GM12892 (cell line): Measurements from ENCODE around the gene ASIC4.

ENCODE experiments used
- DNase-seq: peaks from one replicate; pipeline ENCODE4 v3.0.0; 2011; ENCODE audit not compliant: insufficient read length
- FAIRE-seq: peaks from 2 replicates; lab custom pipeline; 2011; peaks lifted over from hg19 to GRCh38; lab: Jason Lieb, UNC
- POLR2A ChIP-seq: IDR thresholded peaks from 2 replicates; pipeline ENCODE4 v1.6.1; 2011; ENCODE audit warnings: low read depth, low read length, control low read depth
- POLR2AphosphoS5 ChIP-seq: IDR thresholded peaks from 2 replicates; pipeline ENCODE4 v1.6.1; 2011; ENCODE audit warnings: low read depth, low read length, control low read depth
- TAF1 ChIP-seq: IDR thresholded peaks from 2 replicates; pipeline ENCODE4 v1.6.1; 2011; ENCODE audit warnings: low read depth, mild to moderate bottlenecking, control low read depth, low read length, borderline replicate concordance

ASIC4 gene

GRCh38 chr2:219563271-219563928 lies 49.1 kb downstream of the ASIC4 start:
- FAIRE-seq (no peak), DNase-seq (no peak)
- TF ChIP-seq TAF1 (no peak), POLR2A (no peak), POLR2AphosphoS5 (no peak)

GRCh38 chr2:219565130-219566080 lies 51.1 kb downstream of the ASIC4 start:
- FAIRE-seq (no peak), DNase-seq (no peak)
- TF ChIP-seq POLR2AphosphoS5 (no peak), TAF1 (no peak), POLR2A (no peak)

GRCh38 chr2:219566640-219567039 lies 52.4 kb downstream of the ASIC4 start:
- peak; percentile 5 for DNase-seq
- TF ChIP-seq TAF1 (no peak), POLR2AphosphoS5 (no peak), POLR2A (no peak)

GRCh38 chr2:219567131-219567530 lies 52.8 kb downstream of the ASIC4 start:
- TF ChIP-seq POLR2AphosphoS5 = no peak
- no peak for TF ChIP-seq TAF1
- no peak for TF ChIP-seq POLR2A
- DNase-seq = peak; percentile 2
- FAIRE-seq = no peak

More at GRCh38 chr2:219566640-219567039, 52.4 kb downstream of the ASIC4 start:
- no peak for FAIRE-seq

- TF ChIP-seq POLR2AphosphoS5 = no peak
- no peak for TF ChIP-seq TAF1
- TF ChIP-seq POLR2A = no peak
- no peak for DNase-seq
- FAIRE-seq = no peak
Measured at GRCh38 chr2:219567791-219568361, 53.6 kb downstream of the ASIC4 start.

GRCh38 chr2:219569041-219569440 lies 54.8 kb downstream of the ASIC4 start:
- TF ChIP-seq POLR2AphosphoS5 (no peak), POLR2A (no peak), TAF1 (no peak)
- DNase-seq = peak; percentile 7
- FAIRE-seq = no peak

- FAIRE-seq = no peak
- TF ChIP-seq POLR2AphosphoS5 (no peak), TAF1 (no peak), POLR2A (no peak)
- no peak for DNase-seq
Measured at GRCh38 chr2:219569635-219570034, 55.4 kb downstream of the ASIC4 start.

- TF ChIP-seq POLR2A = no peak
- FAIRE-seq (no peak), DNase-seq (peak; percentile 21)
Measured at GRCh38 chr2:219570194-219570923, 56.1 kb downstream of the ASIC4 start.

- DNase-seq (no peak), FAIRE-seq (no peak)
- no peak for TF ChIP-seq TAF1
- TF ChIP-seq POLR2A = no peak
- no peak for TF ChIP-seq POLR2AphosphoS5
Measured at GRCh38 chr2:219570924-219571310, 56.6 kb downstream of the ASIC4 start.

GRCh38 chr2:219571311-219572236 lies 57.3 kb downstream of the ASIC4 start, which contains the start of gene OBSL1:
Gene OBSL1, minus strand, starts transcription at chr2:219571539. Its CDS starts 307 bp downstream, at chr2:219571232.
- DNase-seq (peak; percentile 39), FAIRE-seq (no peak)
- no peak for TF ChIP-seq POLR2A
- TF ChIP-seq POLR2AphosphoS5 = no peak
- no peak for TF ChIP-seq TAF1
